ENCODE data around the gene CFAP100.

- TF ChIP-seq CTCF (IDR thresholded peaks at IDR 0.05) = no peak
- no peak for TF ChIP-seq POLR2A (IDR thresholded peaks at IDR 0.05)
These were observed 23.3 kb downstream of the CFAP100 start for GRCh38 chr3:126417981-126418530.

Data from tibial nerve (tissue), 3 donors.